Body of pancreas (tissue), 4 donors: ENCODE measurements around the gene WIPI1. TPM values are rescaled to one million over a fixed set of nuclear protein-coding genes. Genes with fewer than 3 reads are reported as not detected.
"Not testable (repeated sequence)": the region's sequence is repeated elsewhere in the genome, so short reads cannot be mapped to it uniquely, and the experiment has no call there.

Experiments
- ATAC-seq: fragments of 150-250 bp; one replicate; pipeline ENCODE4 v1.9.1; 2016
- DNase-seq, 4 donors: peaks; one replicate each; pipeline ENCODE4 v3.0.0-alpha.2; 2019
- H3K27ac ChIP-seq, 4 donors: fragments of 200-600 bp; sonication (generic); 1 replicate in 3 of 4; 2 replicates in 1 of 4; pipeline versions ENCODE4 v1.5.1 to v1.6.1; 2016 to 2019; ENCODE audit warnings: mild to moderate bottlenecking in 1 of 4, mixed read lengths in 1 of 4, moderate library complexity in 1 of 4
- H3K27me3 ChIP-seq, 2 donors: fragments of 200-600 bp; sonication (generic); one replicate each; pipeline ENCODE4 v1.6.0; 2016; ENCODE audit warnings: mild to moderate bottlenecking in 1 of 2
- H3K36me3 ChIP-seq, 2 donors: fragments of 200-600 bp; sonication (generic); replicated peaks in 1 of 2; 2 replicates each; pipeline ENCODE4 v1.5.1; 2016; ENCODE audit warnings: low read depth in 2 of 2; ENCODE audit not compliant: insufficient read depth in 1 of 2
- H3K4me1 ChIP-seq: fragments of 200-600 bp; sonication (generic); one replicate; pipeline ENCODE4 v1.6.0; 2016
- H3K4me3 ChIP-seq, 2 donors: fragments of 200-600 bp; sonication (generic); 1 replicate in 1 of 2; 2 replicates in 1 of 2; pipeline ENCODE4 v1.5.1; 2016 to 2019
- H3K9me3 ChIP-seq, 3 donors: fragments of 200-600 bp; sonication (generic); 1 replicate in 2 of 3; 2 replicates in 1 of 3; pipeline ENCODE4 v1.5.1; 2016
- CTCF ChIP-seq, 7 experiments: fragments of 450-650 bp in 4 of 7; fragments of 200-600 bp in 3 of 7; sonication (generic) in 3 of 7; IDR thresholded peaks; one replicate each; pipeline ENCODE4 v1.5.1; 2016 to 2019; ENCODE audit warnings: antibody characterized with exemption in 7 of 7
- POLR2A ChIP-seq, 3 donors: fragments of 450-650 bp; IDR thresholded peaks; one replicate each; pipeline ENCODE4 v1.6.1; 2016; ENCODE audit warnings: antibody characterized with exemption in 3 of 3, mild to moderate bottlenecking in 2 of 3
- WGBS, 2 donors: methylation state at CpG; one replicate each; pipeline ENCODE4 v1.1.5; 2017; 5-methylcytosine and 5-hydroxymethylcytosine counted together
- intact Hi-C: fragments of 100-400 bp; cut with DNase I; formaldehyde crosslinking; loops from one replicate; pipeline ENCODE4 v1.15.1; 2023
- total RNA-seq, 2 donors: library from RNA; depleted of rRNA; stranded (reverse); fragments of >200 nt; gene quantifications; one replicate each; pipeline ENCODE4 v1.1.0, GENCODE V29; 2016

Gene WIPI1
- total RNA-seq, 2 donors from 2014 or later = 20.5 to 22.4 TPM

DNA sequence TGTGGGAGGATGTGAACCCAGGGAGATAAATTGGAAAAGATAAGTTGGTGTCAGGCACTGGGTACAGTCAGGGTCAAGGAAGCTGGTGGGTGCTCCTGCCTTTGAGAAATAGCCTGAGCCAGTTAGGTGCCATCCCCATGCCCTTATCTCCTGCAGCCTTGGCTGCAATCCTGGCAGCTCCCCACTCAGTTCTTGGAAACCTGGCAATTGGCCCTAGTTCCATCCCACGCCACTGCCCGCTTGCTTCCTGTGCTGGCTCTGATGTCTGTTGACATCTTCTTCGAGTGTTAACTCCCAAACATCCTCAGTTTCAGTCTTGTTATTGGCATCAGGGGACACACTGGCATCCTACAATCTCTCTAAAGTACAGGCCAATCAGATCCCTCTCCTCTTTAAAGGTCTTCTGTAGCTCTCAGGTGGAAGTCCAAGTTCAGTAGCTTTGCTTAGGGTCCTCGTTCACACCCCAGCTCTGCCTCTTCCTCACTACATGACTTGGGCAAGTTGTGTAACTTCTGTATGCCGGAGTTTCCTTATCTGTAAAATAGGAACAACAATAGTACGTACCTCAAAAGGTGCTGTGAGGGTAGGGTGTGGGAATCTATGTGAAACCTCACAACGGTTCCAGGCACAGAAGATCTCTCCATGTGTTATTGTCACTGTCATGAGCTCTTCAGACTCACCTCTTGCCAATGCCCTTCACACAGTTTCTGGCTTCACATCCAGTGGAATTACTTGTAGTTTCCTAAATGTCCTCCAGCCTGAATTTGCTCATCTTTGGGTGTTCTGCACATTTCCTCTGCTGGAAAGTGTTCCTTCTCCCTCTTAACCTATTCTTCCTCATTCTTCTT, 41.4 kb upstream of the WIPI1 start:
- TF ChIP-seq CTCF (IDR thresholded peaks at IDR 0.05) (no peak), POLR2A (IDR thresholded peaks at IDR 0.05) (no peak)
- no peaks in the 10 kb centered on the region for H3K27me3 ChIP-seq
- DNase-seq = peak in 1 of 4 donors; percentile 17
- H3K4me1 ChIP-seq = peaks cover 11% of the 10 kb centered on the region
- no peaks in the 10 kb centered on the region for H3K9me3 ChIP-seq
- H3K36me3 ChIP-seq = no peaks in the 10 kb centered on the region
- intact Hi-C loops = no loop called here
- WGBS, 2 donors = 35 to 37% methylated on average over 7 of the region's 7 CpGs
- no peak overlapping the region for H3K4me3 ChIP-seq
- H3K27ac ChIP-seq = peak overlapping the region in 1 of 4 donors; percentile 68
- no peak for ATAC-seq

GRCh38 chr17:68497885-68498319, 40.6 kb upstream of the WIPI1 start:
- WGBS, 2 donors = 2 to 8% methylated on average over 3 of the region's 3 CpGs
- Histone ChIP-seq H3K4me3 (no peak overlapping the region), H3K4me1 (peaks cover 19% of the 10 kb centered on the region), H3K36me3 (no peaks in the 10 kb centered on the region), H3K27ac (peak overlapping the region in 1 of 4 donors; percentile 68), H3K9me3 (no peaks in the 10 kb centered on the region), H3K27me3 (no peaks in the 10 kb centered on the region)
- DNase-seq (peak in 2 of 4 donors; percentile 20 to 55), ATAC-seq (peak; percentile 35)
- TF ChIP-seq CTCF (IDR thresholded peaks at IDR 0.05) = no peak
- TF ChIP-seq POLR2A (IDR thresholded peaks at IDR 0.05) = no peak
- intact Hi-C loops = no loop called here

DNA sequence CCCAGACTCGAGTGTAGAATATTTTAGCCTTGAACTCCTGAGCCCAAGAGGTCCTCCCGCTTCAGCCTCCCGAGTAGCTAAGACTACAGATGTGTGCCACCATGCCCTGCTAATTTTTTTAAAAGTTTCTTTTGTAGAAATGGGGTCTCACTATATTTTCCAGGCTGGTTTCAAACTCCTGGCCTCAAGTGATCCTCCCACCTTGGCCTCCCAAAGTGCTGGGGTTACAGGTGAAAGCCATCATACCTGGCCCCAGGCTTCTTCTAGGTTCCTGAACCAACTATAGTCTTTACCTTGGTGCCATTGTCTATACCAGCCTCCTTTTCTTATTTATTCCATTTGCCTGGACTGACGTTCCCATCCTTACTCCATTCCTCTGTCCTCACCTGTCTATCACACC, 37.8 kb upstream of the WIPI1 start:
- Histone ChIP-seq H3K36me3 (no peaks in the 10 kb centered on the region), H3K4me3 (no peak overlapping the region), H3K27me3 (no peaks in the 10 kb centered on the region), H3K27ac (no peak overlapping the region), H3K9me3 (no peaks in the 10 kb centered on the region), H3K4me1 (peaks cover 41% of the 10 kb centered on the region)
- intact Hi-C loops = no loop called here
- WGBS, 2 donors = 79 to 83% methylated on average over 4 of the region's 4 CpGs
- TF ChIP-seq POLR2A (IDR thresholded peaks at IDR 0.05) (no peak), CTCF (IDR thresholded peaks at IDR 0.05) (no peak)
- ATAC-seq (no peak), DNase-seq (no peak)

DNA sequence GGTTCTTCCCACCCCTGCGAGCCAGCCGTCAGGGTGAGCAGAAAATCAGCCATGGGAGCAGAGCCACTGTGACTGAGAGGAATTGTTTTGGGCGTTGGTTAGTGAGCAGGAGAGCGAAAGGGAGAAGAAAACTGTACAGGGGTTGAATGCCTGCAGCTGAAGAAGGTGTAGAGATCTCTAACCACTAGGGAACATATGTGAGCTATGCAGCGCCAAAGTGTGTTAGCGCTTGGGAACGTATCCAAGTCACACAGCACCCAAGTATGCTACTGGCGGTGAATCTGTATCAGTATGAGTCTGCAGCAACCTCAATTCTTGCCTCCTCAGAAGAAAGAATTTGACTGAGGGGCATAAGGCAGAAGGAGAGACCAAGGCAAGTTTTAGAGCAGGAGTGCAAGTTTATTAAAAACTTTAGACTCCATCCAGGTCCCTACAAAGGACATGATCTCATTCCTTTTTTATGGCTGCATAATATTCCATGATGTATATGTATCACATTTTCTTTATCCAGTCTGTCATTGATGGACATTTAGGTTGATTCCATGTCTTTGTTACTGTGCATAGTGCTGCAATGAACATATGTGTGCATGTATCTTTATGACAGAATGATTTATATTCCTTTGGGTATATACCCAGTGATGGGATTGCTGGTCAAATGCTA, 35.2 kb upstream of the WIPI1 start:
- H3K9me3 ChIP-seq, H3K27me3 ChIP-seq, intact Hi-C loops, H3K4me3 ChIP-seq, H3K36me3 ChIP-seq: not testable (repeated sequence)
- DNase-seq (peak; percentile 17 to 55 (median 38)), ATAC-seq (peak; percentile 9)
- Histone ChIP-seq H3K27ac (peak overlapping the region; percentile 46 to 84 (median 82)), H3K4me1 (peaks cover 31% of the 10 kb centered on the region)
- 58 to 73% methylated on average over 8 of the region's 8 CpGs for WGBS, 2 donors

DNA sequence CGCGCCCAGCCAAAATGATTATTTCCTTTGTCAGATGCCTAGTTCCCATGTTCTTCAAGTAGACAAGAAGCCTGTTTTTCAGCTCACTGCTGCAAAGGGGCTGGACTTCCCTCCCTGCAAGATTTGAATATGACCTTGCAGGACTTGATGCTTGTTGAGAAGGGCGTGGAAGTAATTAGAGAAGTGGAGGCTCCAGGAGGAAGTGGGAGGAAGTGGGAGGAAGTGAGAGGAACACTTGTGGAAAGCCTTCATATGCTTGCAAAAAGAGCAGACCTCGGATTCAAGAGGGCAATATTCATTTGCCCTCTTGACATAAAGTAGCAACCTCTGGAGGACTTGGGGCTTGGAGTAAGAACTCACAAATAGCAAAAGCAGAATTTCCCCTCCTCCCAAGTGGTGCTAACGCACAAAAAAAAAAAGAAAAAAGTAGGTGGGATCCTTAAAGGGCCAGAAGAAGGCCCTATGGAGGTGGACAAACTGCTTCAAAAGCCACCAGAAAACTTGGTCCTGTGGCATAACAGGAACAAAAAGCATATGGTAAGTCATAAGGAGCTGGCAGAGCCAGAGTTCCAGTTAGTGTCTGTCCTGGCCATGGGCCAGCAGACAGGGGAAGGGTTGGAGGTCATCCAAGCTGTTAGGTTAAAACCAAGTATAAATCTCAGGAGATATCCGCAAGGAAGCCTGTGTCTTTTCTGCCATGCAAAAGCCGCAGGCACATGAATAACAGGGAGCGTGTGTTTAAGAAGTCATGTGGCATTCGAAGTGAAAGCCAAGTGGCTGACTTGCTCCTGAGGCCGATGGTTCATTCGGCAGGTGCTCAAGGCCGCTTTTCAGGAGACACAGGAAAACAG, 34.3 kb upstream of the WIPI1 start:
- intact Hi-C loops = no loop called here
- Histone ChIP-seq H3K4me1 (peaks cover 31% of the 10 kb centered on the region), H3K36me3 (no peaks in the 10 kb centered on the region), H3K9me3 (no peaks in the 10 kb centered on the region), H3K4me3 (no peak overlapping the region), H3K27me3 (no peaks in the 10 kb centered on the region), H3K27ac (peak overlapping the region; percentile 46 to 84 (median 82))
- ATAC-seq (peak; percentile 84), DNase-seq (peak; percentile 70 to 83 (median 77))
- peak in 1 of 3 donors; percentile 40 for TF ChIP-seq POLR2A (IDR thresholded peaks at IDR 0.05)
- TF ChIP-seq CTCF (IDR thresholded peaks at IDR 0.05) = no peak
- 16 to 32% methylated on average over 12 of the region's 12 CpGs for WGBS, 2 donors
